WI38 (cell line): ENCODE data around the gene SLC44A3.
"Not testable (repeated sequence)": the region's sequence is repeated elsewhere in the genome, so short reads cannot be mapped to it uniquely, and the experiment has no call there.

ENCODE experiments used
- H3K4me3 ChIP-seq: 2 replicates; pipeline ENCODE4 v1.5.1; 2011; ENCODE audit warnings: low read depth, mild to moderate bottlenecking, control low read depth, low read length
- TF ChIP-seq, protein P1 (sequence below): IDR thresholded peaks from 2 replicates; pipeline ENCODE4 v1.5.1; 2012; ENCODE audit warnings: low read depth, mild to moderate bottlenecking, control low read depth, low read length

SLC44A3 gene

GRCh38 chr1:94934551-94934950 lies 114.4 kb downstream of the SLC44A3 start:
- H3K4me3 ChIP-seq, result no peak overlapping the region

DNA sequence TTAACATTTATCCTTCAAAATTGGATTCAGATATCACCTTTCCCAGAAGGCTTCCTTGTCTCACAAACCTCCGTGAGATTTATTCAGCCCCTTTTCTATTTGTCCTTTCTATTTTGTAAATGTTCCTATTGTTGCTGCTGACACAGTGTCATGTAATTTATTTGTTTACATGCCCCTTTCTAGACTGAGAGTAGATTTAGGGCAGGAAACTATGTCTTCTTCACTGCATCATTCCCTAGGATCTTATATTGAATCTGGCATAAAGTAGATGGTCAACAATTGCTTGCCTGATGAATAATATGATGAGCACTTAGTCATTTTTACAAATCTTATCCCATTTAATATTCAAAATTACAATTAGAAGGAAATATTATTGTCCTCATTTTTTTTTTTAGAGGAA lies 114.9 kb downstream of the SLC44A3 start:
- TF ChIP-seq, protein P1, sequence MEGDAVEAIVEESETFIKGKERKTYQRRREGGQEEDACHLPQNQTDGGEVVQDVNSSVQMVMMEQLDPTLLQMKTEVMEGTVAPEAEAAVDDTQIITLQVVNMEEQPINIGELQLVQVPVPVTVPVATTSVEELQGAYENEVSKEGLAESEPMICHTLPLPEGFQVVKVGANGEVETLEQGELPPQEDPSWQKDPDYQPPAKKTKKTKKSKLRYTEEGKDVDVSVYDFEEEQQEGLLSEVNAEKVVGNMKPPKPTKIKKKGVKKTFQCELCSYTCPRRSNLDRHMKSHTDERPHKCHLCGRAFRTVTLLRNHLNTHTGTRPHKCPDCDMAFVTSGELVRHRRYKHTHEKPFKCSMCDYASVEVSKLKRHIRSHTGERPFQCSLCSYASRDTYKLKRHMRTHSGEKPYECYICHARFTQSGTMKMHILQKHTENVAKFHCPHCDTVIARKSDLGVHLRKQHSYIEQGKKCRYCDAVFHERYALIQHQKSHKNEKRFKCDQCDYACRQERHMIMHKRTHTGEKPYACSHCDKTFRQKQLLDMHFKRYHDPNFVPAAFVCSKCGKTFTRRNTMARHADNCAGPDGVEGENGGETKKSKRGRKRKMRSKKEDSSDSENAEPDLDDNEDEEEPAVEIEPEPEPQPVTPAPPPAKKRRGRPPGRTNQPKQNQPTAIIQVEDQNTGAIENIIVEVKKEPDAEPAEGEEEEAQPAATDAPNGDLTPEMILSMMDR, result no peak
- no peak overlapping the region for H3K4me3 ChIP-seq

More at GRCh38 chr1:94934551-94934950, 114.4 kb downstream of the SLC44A3 start:
- TF ChIP-seq, protein P1, result no peak

DNA sequence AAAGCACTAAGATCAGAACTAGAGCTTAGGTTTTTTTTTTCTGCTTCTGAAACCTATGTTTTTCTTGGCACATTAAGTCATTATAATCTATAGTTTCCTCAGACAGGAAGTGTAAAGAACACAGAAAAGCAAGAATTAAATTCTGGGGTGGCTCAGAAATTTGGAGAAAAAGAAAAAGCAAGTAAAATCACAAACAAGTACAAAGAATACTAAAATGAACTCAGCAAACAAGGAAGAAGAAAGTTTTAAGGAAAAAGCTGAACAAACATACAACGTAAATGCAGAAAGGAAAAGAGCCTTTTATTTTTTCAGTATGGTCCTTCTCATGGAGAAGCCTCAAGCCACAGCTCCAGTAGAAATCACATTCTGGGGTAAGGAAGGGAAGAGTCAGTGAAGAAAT lies 115.3 kb downstream of the SLC44A3 start:
- no peak overlapping the region for H3K4me3 ChIP-seq
- TF ChIP-seq, protein P1, result no peak

DNA sequence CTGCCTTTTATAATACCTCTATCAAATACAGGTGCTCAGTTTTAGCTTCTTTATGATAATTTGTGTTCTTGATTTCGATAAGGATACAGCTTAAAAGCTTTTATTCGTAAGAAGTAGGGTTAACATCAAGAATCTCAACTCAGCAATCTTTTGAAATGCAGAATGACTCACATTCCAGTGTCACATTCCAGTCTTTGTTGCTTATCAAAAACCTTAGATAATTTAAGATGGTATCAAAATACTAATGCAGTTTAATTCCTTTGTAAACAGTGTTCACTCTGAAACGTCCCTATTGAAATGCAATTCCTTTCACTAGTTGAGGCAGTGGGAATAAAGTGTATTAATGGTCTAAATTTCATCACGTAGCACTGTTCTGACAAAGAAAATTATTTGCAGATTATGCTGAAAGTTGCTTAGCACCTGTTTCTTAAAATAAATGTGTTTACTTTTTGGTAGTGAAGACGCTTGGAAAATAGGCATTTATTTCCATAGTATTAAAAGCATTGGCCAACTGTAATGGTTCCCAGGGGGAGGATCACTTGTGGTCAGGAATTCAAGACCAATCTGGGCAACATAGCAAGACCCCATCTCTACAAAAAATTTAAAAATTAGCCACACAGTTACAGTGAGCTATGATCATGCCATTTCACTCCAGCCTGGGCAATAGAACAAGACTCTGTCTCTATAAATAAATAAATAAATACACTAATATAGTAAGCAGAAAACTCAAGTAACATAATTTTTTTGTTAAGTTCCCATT lies 116.9 kb downstream of the SLC44A3 start:
- TF ChIP-seq, protein P1, result no peak
- H3K4me3 ChIP-seq, result no peak overlapping the region

DNA sequence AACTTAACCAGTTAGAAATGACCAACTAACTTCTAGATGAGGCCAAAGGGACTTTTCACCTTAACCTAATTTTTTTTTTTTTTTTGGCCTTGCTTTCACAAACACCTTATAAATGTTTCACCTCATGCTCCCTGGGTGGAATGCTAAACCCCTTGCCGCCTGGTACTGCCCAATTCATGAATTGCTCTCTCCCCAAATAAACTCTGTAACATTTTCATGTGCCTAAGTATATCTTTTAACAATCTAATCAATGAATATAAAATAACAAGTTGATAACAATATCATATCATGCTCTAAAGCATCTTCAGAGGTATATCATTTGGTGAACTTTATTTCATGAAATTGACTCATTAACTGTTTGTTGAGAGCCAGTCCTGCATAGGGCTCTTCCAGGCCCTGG lies 117.7 kb downstream of the SLC44A3 start:
- TF ChIP-seq, protein P1, result no peak
- H3K4me3 ChIP-seq, result no peak overlapping the region

DNA sequence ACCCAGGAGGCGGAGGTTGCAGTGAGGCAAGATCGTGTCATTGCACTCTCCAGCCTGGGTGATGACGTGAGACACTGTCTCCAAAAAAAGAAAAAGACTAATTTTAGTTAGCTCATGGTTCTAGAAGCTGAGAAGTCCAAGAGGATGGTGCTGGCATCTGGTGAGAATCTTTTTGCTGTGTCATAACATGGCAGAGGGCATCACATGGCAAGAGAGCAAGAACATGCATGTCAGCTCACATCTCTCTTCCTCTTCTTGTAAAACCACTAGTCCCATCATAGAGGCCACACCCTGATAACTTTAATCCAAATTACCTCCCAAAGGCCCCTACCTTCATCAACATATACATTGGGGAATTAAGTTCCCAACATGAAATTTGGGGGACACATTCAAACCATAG lies 120.6 kb downstream of the SLC44A3 start:
- H3K4me3 ChIP-seq, result no peak overlapping the region
- TF ChIP-seq, protein P1, result no peak

GRCh38 chr1:94941480-94941879 lies 121.3 kb downstream of the SLC44A3 start:
- not testable (repeated sequence) for H3K4me3 ChIP-seq
